H9 (cell line): Measurements from ENCODE around the gene ABT1. TPM values are rescaled to one million over a fixed set of nuclear protein-coding genes. Genes with fewer than 3 reads are reported as not detected.

Experiments used
- DNase-seq: peaks from one replicate; pipeline ENCODE4 v3.0.0-alpha.2; 2017
- H2AFZ ChIP-seq: one replicate; pipeline ENCODE4 v1.6.1; 2013; ENCODE audit warnings: mild to moderate bottlenecking, low read length, control low read depth, moderate library complexity
- H2AK5ac ChIP-seq: 2 replicates; pipeline ENCODE4 v1.6.1; 2013; ENCODE audit warnings: low read length, control low read depth, mixed read lengths; ENCODE audit not compliant: insufficient read length
- H2BK120ac ChIP-seq: one replicate; pipeline ENCODE4 v1.6.1; 2013; ENCODE audit warnings: low read depth, mild to moderate bottlenecking, low read length, control low read depth, inconsistent platforms; ENCODE audit not compliant: poor library complexity, severe bottlenecking
- H2BK12ac ChIP-seq: 2 replicates; pipeline ENCODE4 v1.6.1; 2013; ENCODE audit warnings: low read length, control low read depth, mixed read lengths, low read depth; ENCODE audit not compliant: insufficient read length
- H2BK15ac ChIP-seq: 2 replicates; pipeline ENCODE4 v1.6.1; 2013; ENCODE audit warnings: low read depth, low read length, control low read depth
- H2BK20ac ChIP-seq: one replicate; pipeline ENCODE4 v1.6.1; 2013; ENCODE audit warnings: low read depth, mild to moderate bottlenecking, low read length, control low read depth, inconsistent platforms; ENCODE audit not compliant: poor library complexity, severe bottlenecking
- H2BK5ac ChIP-seq: 2 replicates; pipeline ENCODE4 v1.6.1; 2013; ENCODE audit warnings: low read length, control low read depth, mixed read lengths; ENCODE audit not compliant: insufficient read length
- H3K14ac ChIP-seq: 2 replicates; pipeline ENCODE4 v1.6.1; 2013; ENCODE audit warnings: low read length, control low read depth; ENCODE audit not compliant: insufficient read depth
- H3K18ac ChIP-seq: 2 replicates; pipeline ENCODE4 v1.6.1; 2013; ENCODE audit warnings: low read depth, mild to moderate bottlenecking, mixed read lengths, low read length, control low read depth; ENCODE audit not compliant: insufficient read length
- H3K23ac ChIP-seq: 2 replicates; pipeline ENCODE4 v1.6.1; 2013; ENCODE audit warnings: low read length, control low read depth, mixed read lengths, low read depth; ENCODE audit not compliant: insufficient read length
- H3K23me2 ChIP-seq: 2 replicates; pipeline ENCODE4 v1.6.1; 2013; ENCODE audit warnings: low read depth, mild to moderate bottlenecking, mixed read lengths, low read length, control low read depth; ENCODE audit not compliant: insufficient read length, poor library complexity, severe bottlenecking
- H3K27ac ChIP-seq: 2 replicates; pipeline ENCODE4 v1.5.1; 2013; ENCODE audit warnings: low read length, control low read depth, mixed read lengths, low read depth; ENCODE audit not compliant: insufficient read length
- H3K27me3 ChIP-seq: 2 replicates; pipeline ENCODE4 v1.6.1; 2013; ENCODE audit warnings: low read length, control low read depth, inconsistent platforms; ENCODE audit not compliant: insufficient read depth
- H3K4ac ChIP-seq: 2 replicates; pipeline ENCODE4 v1.6.1; 2013; ENCODE audit warnings: low read depth, mild to moderate bottlenecking, control low read depth, inconsistent platforms, low read length, moderate library complexity
- H3K4me1 ChIP-seq: 2 replicates; pipeline ENCODE4 v1.6.1; 2013; ENCODE audit warnings: low read length, control low read depth, inconsistent platforms; ENCODE audit not compliant: insufficient read depth
- H3K4me2 ChIP-seq: 2 replicates; pipeline ENCODE4 v1.6.1; 2013; ENCODE audit warnings: low read length, control low read depth, mixed read lengths; ENCODE audit not compliant: insufficient read length, insufficient read depth
- H3K56ac ChIP-seq: 2 replicates; pipeline ENCODE4 v1.6.1; 2013; ENCODE audit warnings: low read depth, mild to moderate bottlenecking, mixed read lengths, low read length, control low read depth; ENCODE audit not compliant: insufficient read length
- H3K79me1 ChIP-seq: 2 replicates; pipeline ENCODE4 v1.6.1; 2013; ENCODE audit warnings: low read depth, mild to moderate bottlenecking, moderate library complexity, low read length, control low read depth, inconsistent platforms; ENCODE audit not compliant: insufficient read depth, poor library complexity, severe bottlenecking
- H3K79me2 ChIP-seq: 2 replicates; pipeline ENCODE4 v1.6.1; 2013; ENCODE audit warnings: low read length, control low read depth, inconsistent platforms; ENCODE audit not compliant: insufficient read depth
- H3K9ac ChIP-seq: 2 replicates; pipeline ENCODE4 v1.6.1; 2013; ENCODE audit warnings: low read length, control low read depth, mixed read lengths; ENCODE audit not compliant: insufficient read length; ENCODE audit errors: extremely low read depth
- H3K9me3 ChIP-seq: one replicate; pipeline ENCODE4 v1.6.1; 2013; ENCODE audit warnings: low read depth, low read length, inconsistent platforms; ENCODE audit not compliant: control insufficient read depth
- H3T11ph ChIP-seq: one replicate; pipeline ENCODE4 v1.6.1; 2013; ENCODE audit warnings: mild to moderate bottlenecking, low read length, control low read depth, inconsistent platforms
- H4K20me1 ChIP-seq: one replicate; pipeline ENCODE4 v1.6.1; 2013; ENCODE audit not compliant: control insufficient read depth, insufficient read length, insufficient read depth
- H4K5ac ChIP-seq: 2 replicates; pipeline ENCODE4 v1.6.1; 2013; ENCODE audit warnings: low read depth, mild to moderate bottlenecking, mixed read lengths, low read length, control low read depth; ENCODE audit not compliant: insufficient read length
- H4K8ac ChIP-seq: replicated peaks from 2 replicates; pipeline ENCODE4 v1.6.1; 2013; ENCODE audit warnings: low read length, control low read depth, mixed read lengths, low read depth; ENCODE audit not compliant: insufficient read length
- H4K91ac ChIP-seq: 2 replicates; pipeline ENCODE4 v1.6.1; 2013; ENCODE audit warnings: low read depth, mild to moderate bottlenecking, moderate library complexity, mixed read lengths, low read length, control low read depth; ENCODE audit not compliant: insufficient read length
- H3K27ac Mint-ChIP-seq, 3 experiments: 2 replicates in 2 of 3; 3 replicates in 1 of 3; pipeline ENCODE4 v1.8.0; 2020 to 2021; ENCODE audit warnings: mixed read lengths in 3 of 3, mild to moderate bottlenecking in 1 of 3, moderate library complexity in 1 of 3
- H3K27me3 Mint-ChIP-seq: 2 replicates; pipeline ENCODE4 v1.8.0; 2021; ENCODE audit warnings: low read depth, mild to moderate bottlenecking, moderate library complexity, mixed read lengths
- H3K36me3 Mint-ChIP-seq, 3 experiments: 2 replicates in 2 of 3; 3 replicates in 1 of 3; pipeline ENCODE4 v1.8.0; 2020 to 2021; ENCODE audit warnings: low read depth in 3 of 3, mixed read lengths in 3 of 3; ENCODE audit not compliant: insufficient read depth in 1 of 3
- H3K4me1 Mint-ChIP-seq, 2 experiments: 2 replicates each; pipeline ENCODE4 v1.8.0; 2020; ENCODE audit warnings: mixed read lengths in 2 of 2
- H3K4me3 Mint-ChIP-seq, 2 experiments: 2 replicates in 1 of 2; 3 replicates in 1 of 2; pipeline ENCODE4 v1.8.0; 2020 to 2021; ENCODE audit warnings: mild to moderate bottlenecking in 2 of 2, mixed read lengths in 2 of 2, moderate library complexity in 1 of 2
- H3K9me3 Mint-ChIP-seq, 2 experiments: 2 replicates in 1 of 2; 3 replicates in 1 of 2; pipeline ENCODE4 v1.8.0; 2020; ENCODE audit warnings: mild to moderate bottlenecking in 2 of 2, mixed read lengths in 2 of 2, moderate library complexity in 1 of 2
- WGBS: extraction: QIAGEN DNeasy Blood & Tissue Kit; methylation state at CpG from one replicate; pipeline ENCODE4 v1.1.7; 2013; ENCODE audit warnings: missing lambda C conversion rate, low lambda C conversion rate, mixed read lengths; ENCODE audit not compliant: insufficient read length; ENCODE audit errors: extremely low coverage; 5-methylcytosine and 5-hydroxymethylcytosine counted together
- total RNA-seq: library from RNA; stranded (reverse); gene quantifications from 2 replicates; pipeline ENCODE4 v1.2.1, GENCODE V29; 2021
- TF ChIP-seq, protein P1 (sequence below): fragments of 200-600 bp; sonication (generic); conservative IDR thresholded peaks from 3 replicates; pipeline ENCODE4 v1.8.0; 2021; ENCODE audit warnings: antibody characterized with exemption, mild to moderate bottlenecking

The ABT1 gene
- total RNA-seq, 1 experiment from 2014 or later, result 26.4 TPM

DNA sequence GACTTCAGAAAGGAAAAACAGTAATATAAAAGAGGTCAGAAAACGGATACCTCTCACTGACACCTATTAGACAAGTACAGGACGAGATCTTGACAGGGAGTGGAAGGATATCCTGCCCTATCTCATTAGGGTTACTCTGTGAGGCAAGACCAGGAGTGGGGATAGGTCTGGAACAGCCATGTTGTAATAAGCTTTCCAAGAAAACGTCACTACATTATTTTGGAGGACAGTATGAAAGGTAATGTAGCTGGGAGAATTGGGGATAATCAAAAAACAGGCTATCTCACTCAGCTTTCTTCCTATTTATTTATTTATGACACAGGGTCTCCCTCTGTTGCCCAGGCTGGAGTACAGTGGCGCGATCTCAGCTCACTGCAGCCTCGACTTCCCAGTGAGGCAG is 33.3 kb upstream of the ABT1 start:
- no peak overlapping the region for H2BK12ac ChIP-seq
- H3K4me1 ChIP-seq, result no peaks in the 10 kb centered on the region
- no peak overlapping the region for H2BK15ac ChIP-seq
- no peak overlapping the region for H2BK20ac ChIP-seq
- H4K8ac ChIP-seq, result no peak overlapping the region
- no peaks in the 10 kb centered on the region for H3K27me3 ChIP-seq
- H3K4me2 ChIP-seq, result no peak overlapping the region
- no peak overlapping the region for H4K91ac ChIP-seq
- H3K79me2 ChIP-seq, result no peaks in the 10 kb centered on the region
- peaks cover under 1% of the 10 kb centered on the region; the same call in 1 of the 2 replicates for H3K27me3 Mint-ChIP-seq
- no peak overlapping the region for H3K14ac ChIP-seq
- no peak overlapping the region for H3K56ac ChIP-seq
- no CpG with 5 or more reads among the region's 6 CpGs for whole genome bisulfite sequencing
- no peak overlapping the region for H3K27ac Mint-ChIP-seq
- no peaks in the 10 kb centered on the region for H3K9me3 ChIP-seq
- H3K18ac ChIP-seq, result no peak overlapping the region
- no peaks in the 10 kb centered on the region for H3K4me1 Mint-ChIP-seq
- peak overlapping the region in 1 of 2 experiments; percentile 25; a peak in 1 of 5 replicates for H3K4me3 Mint-ChIP-seq
- no peaks in the 10 kb centered on the region for H3K79me1 ChIP-seq
- H3K36me3 Mint-ChIP-seq, result peaks cover 0 to 7% (median 3%) of the 10 kb centered on the region in 3 experiments; a peak in 4 of 7 replicates
- peaks cover 11 to 13% of the 10 kb centered on the region in 2 experiments for H3K9me3 Mint-ChIP-seq
- H2AK5ac ChIP-seq, result no peak overlapping the region
- TF ChIP-seq, protein P1, sequence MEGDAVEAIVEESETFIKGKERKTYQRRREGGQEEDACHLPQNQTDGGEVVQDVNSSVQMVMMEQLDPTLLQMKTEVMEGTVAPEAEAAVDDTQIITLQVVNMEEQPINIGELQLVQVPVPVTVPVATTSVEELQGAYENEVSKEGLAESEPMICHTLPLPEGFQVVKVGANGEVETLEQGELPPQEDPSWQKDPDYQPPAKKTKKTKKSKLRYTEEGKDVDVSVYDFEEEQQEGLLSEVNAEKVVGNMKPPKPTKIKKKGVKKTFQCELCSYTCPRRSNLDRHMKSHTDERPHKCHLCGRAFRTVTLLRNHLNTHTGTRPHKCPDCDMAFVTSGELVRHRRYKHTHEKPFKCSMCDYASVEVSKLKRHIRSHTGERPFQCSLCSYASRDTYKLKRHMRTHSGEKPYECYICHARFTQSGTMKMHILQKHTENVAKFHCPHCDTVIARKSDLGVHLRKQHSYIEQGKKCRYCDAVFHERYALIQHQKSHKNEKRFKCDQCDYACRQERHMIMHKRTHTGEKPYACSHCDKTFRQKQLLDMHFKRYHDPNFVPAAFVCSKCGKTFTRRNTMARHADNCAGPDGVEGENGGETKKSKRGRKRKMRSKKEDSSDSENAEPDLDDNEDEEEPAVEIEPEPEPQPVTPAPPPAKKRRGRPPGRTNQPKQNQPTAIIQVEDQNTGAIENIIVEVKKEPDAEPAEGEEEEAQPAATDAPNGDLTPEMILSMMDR, result no peak
- H2BK5ac ChIP-seq, result no peak overlapping the region
- no peak overlapping the region for H3K4ac ChIP-seq
- H3K9ac ChIP-seq, result no peak overlapping the region
- no peaks in the 10 kb centered on the region for H4K20me1 ChIP-seq
- no peak overlapping the region for H2AFZ ChIP-seq
- no peak overlapping the region for H2BK120ac ChIP-seq
- DNase-seq, result no peak
- peaks cover under 1% of the 10 kb centered on the region for H3K23me2 ChIP-seq
- H4K5ac ChIP-seq, result no peak overlapping the region
- no peak overlapping the region for H3K23ac ChIP-seq
- H3K27ac ChIP-seq, result no peak overlapping the region
- H3T11ph ChIP-seq, result no peak overlapping the region
